ENCODE data around the gene S100A8.

Gene S100A8

GRCh38 chr1:153432874-153433681, 42.2 kb upstream of the S100A8 start:
- no peaks in the 10 kb centered on the region for H3K27me3 ChIP-seq (replicated peaks)
- no peak overlapping the region for H3K27ac ChIP-seq
- in situ Hi-C loops (cut with HindIII; ENCODE audit: low pct_ligation_motif_present, low sequenced_read_pairs): no loop called here
- no peak overlapping the region for H3K4me3 ChIP-seq (ENCODE audit: low read depth, low read length)
- no peaks in the 10 kb centered on the region for H3K36me3 ChIP-seq (replicated peaks)
- no peak for DNase-seq
- TF ChIP-seq CTCF (IDR thresholded peaks at IDR 0.05; ENCODE audit: low read depth, low read length, missing control alignments): no peak

- no peak for TF ChIP-seq CTCF (IDR thresholded peaks at IDR 0.05; ENCODE audit: low read depth, low read length, missing control alignments)
- H3K4me3 ChIP-seq (ENCODE audit: low read depth, low read length): no peak overlapping the region
- no peaks in the 10 kb centered on the region for H3K36me3 ChIP-seq (replicated peaks)
- no peak overlapping the region for H3K27ac ChIP-seq
- in situ Hi-C loops (cut with HindIII; ENCODE audit: low pct_ligation_motif_present, low sequenced_read_pairs): no loop called here
- no peaks in the 10 kb centered on the region for H3K27me3 ChIP-seq (replicated peaks)
- no peak for DNase-seq
These were observed 41.1 kb upstream of the S100A8 start for GRCh38 chr1:153431928-153432327.

- H3K36me3 ChIP-seq (replicated peaks): no peaks in the 10 kb centered on the region
- in situ Hi-C loops (cut with HindIII; ENCODE audit: low pct_ligation_motif_present, low sequenced_read_pairs): no loop called here
These were observed 40.6 kb upstream of the S100A8 start for GRCh38 chr1:153431427-153431826.

GRCh38 chr1:153431002-153431401, 40.1 kb upstream of the S100A8 start:
- no peak for DNase-seq
- no peak for TF ChIP-seq CTCF (IDR thresholded peaks at IDR 0.05; ENCODE audit: low read depth, low read length, missing control alignments)
- Histone ChIP-seq H3K27ac (no peak overlapping the region), H3K36me3 (replicated peaks) (no peaks in the 10 kb centered on the region), H3K27me3 (replicated peaks) (no peaks in the 10 kb centered on the region), H3K4me3 (ENCODE audit: low read depth, low read length) (no peak overlapping the region)
- in situ Hi-C loops (cut with HindIII; ENCODE audit: low pct_ligation_motif_present, low sequenced_read_pairs): no loop called here

More at GRCh38 chr1:153431427-153431826, 40.6 kb upstream of the S100A8 start:
- Histone ChIP-seq H3K4me3 (ENCODE audit: low read depth, low read length) (no peak overlapping the region), H3K27ac (no peak overlapping the region), H3K27me3 (replicated peaks) (no peaks in the 10 kb centered on the region)
- no peak for TF ChIP-seq CTCF (IDR thresholded peaks at IDR 0.05; ENCODE audit: low read depth, low read length, missing control alignments)
- DNase-seq: no peak

GRCh38 chr1:153430561-153430960, 39.7 kb upstream of the S100A8 start:
- Histone ChIP-seq H3K36me3 (replicated peaks) (no peaks in the 10 kb centered on the region), H3K27me3 (replicated peaks) (no peaks in the 10 kb centered on the region)
- DNase-seq: no peak

More at GRCh38 chr1:153430561-153430960, 39.7 kb upstream of the S100A8 start:
- no peak for TF ChIP-seq CTCF (IDR thresholded peaks at IDR 0.05; ENCODE audit: low read depth, low read length, missing control alignments)
- in situ Hi-C loops (cut with HindIII; ENCODE audit: low pct_ligation_motif_present, low sequenced_read_pairs): no loop called here
- Histone ChIP-seq H3K27ac (no peak overlapping the region), H3K4me3 (ENCODE audit: low read depth, low read length) (no peak overlapping the region)
